ENCODE data around the gene PNCK.

The PNCK gene

GRCh38 chrX:153651540-153652079 is 22.0 kb downstream of the PNCK start:
- DNase-seq: no peak

GRCh38 chrX:153650959-153651358 is 22.7 kb downstream of the PNCK start:
- DNase-seq: no peak

- DNase-seq: no peak
Measured at GRCh38 chrX:153649915-153650782, 23.5 kb downstream of the PNCK start.

- peak; percentile 22 for DNase-seq
Measured at GRCh38 chrX:153649178-153649914, 24.3 kb downstream of the PNCK start.

GRCh38 chrX:153648358-153649177 is 25.0 kb downstream of the PNCK start:
- DNase-seq: no peak

GRCh38 chrX:153647461-153648357 is 25.9 kb downstream of the PNCK start:
- no peak for DNase-seq

GRCh38 chrX:153646620-153647373 is 26.8 kb downstream of the PNCK start, which contains the start of gene DUSP9:
DUSP9 (plus strand) TSS chrX:153647203; CDS start chrX:153647954, 751 bp downstream.
- DNase-seq: no peak

GRCh38 chrX:153645921-153646488 is 27.6 kb downstream of the PNCK start:
- DNase-seq: no peak

GRCh38 chrX:153645151-153645550 is 28.5 kb downstream of the PNCK start:
- DNase-seq: no peak

GRCh38 chrX:153644356-153645125 is 29.1 kb downstream of the PNCK start:
- DNase-seq: no peak

GRCh38 chrX:153643431-153644351 is 29.9 kb downstream of the PNCK start:
- no peak for DNase-seq

GRCh38 chrX:153642655-153643430 is 30.8 kb downstream of the PNCK start:
- DNase-seq: no peak

GRCh38 chrX:153642051-153642654 is 31.5 kb downstream of the PNCK start:
- DNase-seq: no peak

GRCh38 chrX:153641627-153642026 is 32.0 kb downstream of the PNCK start:
- DNase-seq: no peak

GRCh38 chrX:153640736-153641575 is 32.7 kb downstream of the PNCK start:
- no peak for DNase-seq

- DNase-seq: no peak
Measured at GRCh38 chrX:153640045-153640686, 33.4 kb downstream of the PNCK start.

All from NCI-H2029 treated with DMSO at 0.1 percent for 48 hours (cell line).